HG02610 (cell line): ENCODE measurements around the gene BAHCC1.

Experiments
- ATAC-seq: cut with Tn5 transposase; IDR thresholded peaks from one replicate; pipeline ENCODE4 v1.9.1; 2021; ENCODE audit warnings: mild to moderate bottlenecking, moderate library complexity; ENCODE audit not compliant: unreplicated experiment

Gene BAHCC1

GRCh38 chr17:81489998-81490992 is 95.0 kb downstream of the BAHCC1 start:
- no peak for ATAC-seq

- ATAC-seq, result no peak
Observed at GRCh38 chr17:81491181-81491581, 95.9 kb downstream of the BAHCC1 start.

DNA sequence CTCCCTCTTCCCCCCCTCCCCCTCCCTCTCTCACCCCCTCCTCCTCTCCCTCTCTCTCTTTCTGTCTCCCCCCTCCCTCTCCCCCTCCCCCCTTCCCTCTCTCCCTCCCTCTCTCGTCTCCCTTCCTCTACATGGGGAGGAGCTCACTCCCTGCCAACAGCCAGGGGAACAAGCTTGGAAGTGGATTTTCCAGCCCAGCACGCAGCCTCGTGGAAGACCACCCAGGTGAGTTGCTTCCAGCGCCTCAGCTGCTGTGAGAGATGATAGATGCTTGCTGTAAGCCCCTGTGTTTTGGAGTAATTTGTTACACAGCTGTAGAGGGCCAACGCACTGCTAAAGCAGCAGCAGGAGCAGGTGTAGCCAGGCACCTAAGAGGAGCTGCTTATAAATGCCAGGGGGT is 96.5 kb downstream of the BAHCC1 start:
- no peak for ATAC-seq

- ATAC-seq, result no peak
Observed at GRCh38 chr17:81492202-81492601, 96.9 kb downstream of the BAHCC1 start.

DNA sequence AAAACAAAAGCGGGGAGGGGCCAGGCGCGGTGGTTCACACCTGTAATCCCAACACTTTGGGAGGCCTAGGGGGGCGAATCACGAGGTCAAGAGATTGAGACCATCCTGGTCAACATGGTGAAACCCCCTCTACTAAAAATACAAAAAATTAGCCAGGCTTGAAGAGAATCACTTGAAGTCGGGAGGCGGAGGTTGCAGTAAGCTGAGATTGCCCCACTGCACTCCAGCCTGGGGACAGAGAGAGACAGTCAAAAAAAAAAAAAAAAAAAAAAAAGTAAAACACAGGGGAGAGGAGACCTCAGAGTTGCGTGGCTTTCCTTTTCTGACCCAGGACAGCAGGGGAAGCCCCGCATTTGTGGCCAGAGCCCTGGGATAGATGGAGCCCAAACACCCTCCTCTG is 97.4 kb downstream of the BAHCC1 start:
- ATAC-seq, result no peak

GRCh38 chr17:81493198-81494038 is 98.2 kb downstream of the BAHCC1 start:
- no peak for ATAC-seq

DNA sequence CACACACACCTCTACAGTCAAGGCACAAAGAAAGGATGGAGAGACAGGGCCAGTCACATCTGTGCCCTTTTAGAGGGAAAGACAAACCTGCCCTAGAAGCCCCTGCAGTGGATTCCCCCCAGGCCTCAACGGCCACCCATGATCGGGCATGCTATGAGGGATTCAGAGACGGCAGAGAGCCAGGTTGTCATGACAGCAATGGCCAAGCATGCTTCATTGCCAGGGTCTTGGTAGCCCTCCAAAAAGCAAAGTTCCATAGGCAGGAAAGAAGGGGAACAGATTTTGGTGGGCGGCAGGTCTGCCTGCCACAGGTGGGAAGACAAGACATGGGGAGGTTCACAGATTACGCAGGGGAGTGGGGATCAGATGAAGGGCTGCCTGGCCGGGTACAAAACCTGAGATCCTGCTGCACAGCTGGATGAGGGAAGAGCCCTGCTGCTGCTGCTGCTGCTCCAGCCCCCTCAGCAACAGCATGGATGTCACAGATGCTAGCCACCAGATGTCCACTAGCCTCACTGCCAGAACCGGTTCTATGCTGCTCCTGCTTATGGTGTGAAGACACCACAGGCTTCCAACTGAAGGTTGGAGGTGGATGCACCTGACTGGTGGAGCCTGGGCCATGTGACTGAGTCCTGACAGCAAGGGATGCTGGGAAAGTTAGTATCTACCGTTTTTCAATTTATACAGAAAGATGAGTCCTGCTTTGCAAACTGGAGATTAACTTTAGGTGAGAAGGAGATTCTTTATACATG is 99.5 kb downstream of the BAHCC1 start:
- ATAC-seq, result no peak

DNA sequence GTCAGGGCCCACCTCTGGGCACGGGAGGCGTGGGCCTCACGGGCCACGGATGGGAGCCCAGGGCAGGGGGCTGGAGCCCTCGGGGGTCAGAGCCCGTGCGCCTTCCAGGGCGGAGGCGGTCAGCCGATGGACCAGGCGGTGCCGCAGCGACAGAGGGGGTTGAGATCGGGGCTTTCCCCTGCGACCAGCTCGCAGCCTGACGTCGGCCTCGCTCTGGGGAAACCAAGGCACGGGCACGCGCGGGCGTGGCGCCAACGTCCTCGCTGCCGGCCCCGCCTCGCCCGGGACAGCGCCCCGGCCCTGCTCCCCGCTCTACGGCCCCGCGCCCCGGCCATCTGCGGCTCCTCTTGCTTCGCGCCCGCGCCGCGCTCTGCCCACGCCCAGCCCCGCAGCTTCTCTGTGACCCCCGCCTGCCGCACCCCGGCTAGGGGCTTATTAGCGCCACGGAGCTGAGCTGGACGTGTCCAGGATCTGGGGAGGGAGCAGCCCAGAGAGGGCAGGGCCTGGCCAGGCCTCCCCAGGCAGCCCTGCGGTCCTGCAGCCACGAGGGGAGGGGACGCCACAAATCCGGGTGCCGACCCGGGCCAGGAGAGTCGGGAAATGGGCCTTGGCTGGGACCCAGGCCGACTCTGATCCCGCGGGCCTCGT is 103.8 kb downstream of the BAHCC1 start:
- ATAC-seq, result no peak

DNA sequence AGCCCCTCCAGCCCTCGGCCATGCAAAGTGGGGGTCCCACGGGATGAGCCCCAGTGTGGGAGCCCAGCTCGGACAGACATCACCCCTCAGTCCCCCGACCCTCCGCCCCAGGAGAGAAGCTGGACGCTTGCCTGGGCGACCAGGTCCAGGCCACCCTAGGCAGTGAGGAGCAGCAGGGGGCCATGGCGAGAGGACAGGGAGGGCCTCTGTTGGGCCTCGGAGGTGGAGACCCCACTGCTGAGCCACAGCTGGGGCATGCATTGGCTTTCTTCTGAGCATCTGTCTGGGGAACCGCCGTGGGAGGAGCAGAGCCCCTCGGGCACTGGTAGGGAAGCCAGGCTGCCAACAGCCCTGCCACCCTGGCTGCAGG is 104.3 kb downstream of the BAHCC1 start:
- no peak for ATAC-seq

DNA sequence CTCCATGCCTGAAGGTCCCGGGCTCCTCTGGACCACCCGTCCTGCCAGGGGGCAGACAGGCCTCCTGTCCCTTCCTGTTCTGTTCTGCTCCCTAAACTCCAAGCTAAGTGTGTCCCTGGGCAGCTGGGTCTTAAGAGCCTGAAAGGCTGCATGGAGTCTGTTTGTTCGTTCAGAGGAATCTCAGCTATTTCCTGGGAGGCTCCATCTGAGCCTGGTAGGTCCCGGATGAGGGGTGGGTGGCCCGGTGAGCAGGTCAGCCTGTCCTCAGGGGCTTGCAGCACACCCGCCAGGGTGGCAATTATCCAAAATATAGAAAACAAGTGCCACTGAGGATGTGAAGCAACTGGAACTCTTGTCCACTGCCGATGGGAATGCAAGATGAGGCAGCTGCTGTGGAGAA is 104.8 kb downstream of the BAHCC1 start:
- no peak for ATAC-seq

- no peak for ATAC-seq
Observed at GRCh38 chr17:81502471-81503017, 107.3 kb downstream of the BAHCC1 start.

DNA sequence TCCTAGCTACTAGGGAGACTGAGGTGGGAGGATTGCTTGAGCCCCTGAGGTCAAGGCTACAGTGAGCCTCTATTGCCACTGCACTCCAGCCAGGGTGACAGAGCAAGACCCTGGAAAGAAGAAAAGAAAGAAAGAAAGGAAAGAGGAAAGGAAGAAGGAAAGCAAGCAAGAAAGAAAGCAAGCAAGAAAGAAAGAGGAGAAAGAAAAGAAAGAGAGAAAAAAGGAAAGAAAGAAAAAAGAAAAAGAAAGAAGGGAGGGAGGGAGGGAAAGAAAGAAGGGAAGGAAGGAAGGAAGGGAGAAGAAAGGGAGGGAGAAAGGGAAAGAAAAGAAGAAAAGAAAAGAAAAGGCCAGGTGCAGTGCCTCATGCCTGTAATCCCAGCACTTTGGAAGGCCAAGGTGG is 108.4 kb downstream of the BAHCC1 start:
- no peak for ATAC-seq

DNA sequence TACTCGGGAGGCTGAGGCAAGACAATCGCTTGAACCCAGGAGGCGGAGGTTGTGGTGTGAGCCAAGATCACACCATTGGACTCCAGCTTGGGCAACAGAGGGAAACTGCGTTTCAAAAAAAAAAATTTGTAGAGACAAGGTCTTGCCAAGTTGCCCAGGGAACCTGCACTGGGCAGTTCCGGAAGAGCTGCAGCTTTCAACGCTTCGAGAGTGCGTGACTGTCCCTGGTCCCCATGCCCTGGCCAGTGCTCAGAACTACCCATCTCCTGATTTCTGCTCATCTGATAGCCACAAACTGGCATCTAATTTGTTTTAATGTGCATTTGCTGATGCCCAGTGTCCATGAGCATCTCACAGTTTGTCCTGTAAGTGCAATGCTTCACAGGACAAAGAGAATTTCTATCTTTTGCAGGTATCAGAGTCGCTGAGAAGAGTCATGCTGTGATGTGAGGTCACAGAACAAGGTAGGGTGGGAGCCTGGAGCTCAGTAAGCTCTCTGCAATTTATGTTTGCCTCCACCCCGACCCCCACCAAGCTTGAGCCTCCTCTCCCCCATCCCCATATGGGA is 113.5 kb downstream of the BAHCC1 start:
- ATAC-seq, result no peak

DNA sequence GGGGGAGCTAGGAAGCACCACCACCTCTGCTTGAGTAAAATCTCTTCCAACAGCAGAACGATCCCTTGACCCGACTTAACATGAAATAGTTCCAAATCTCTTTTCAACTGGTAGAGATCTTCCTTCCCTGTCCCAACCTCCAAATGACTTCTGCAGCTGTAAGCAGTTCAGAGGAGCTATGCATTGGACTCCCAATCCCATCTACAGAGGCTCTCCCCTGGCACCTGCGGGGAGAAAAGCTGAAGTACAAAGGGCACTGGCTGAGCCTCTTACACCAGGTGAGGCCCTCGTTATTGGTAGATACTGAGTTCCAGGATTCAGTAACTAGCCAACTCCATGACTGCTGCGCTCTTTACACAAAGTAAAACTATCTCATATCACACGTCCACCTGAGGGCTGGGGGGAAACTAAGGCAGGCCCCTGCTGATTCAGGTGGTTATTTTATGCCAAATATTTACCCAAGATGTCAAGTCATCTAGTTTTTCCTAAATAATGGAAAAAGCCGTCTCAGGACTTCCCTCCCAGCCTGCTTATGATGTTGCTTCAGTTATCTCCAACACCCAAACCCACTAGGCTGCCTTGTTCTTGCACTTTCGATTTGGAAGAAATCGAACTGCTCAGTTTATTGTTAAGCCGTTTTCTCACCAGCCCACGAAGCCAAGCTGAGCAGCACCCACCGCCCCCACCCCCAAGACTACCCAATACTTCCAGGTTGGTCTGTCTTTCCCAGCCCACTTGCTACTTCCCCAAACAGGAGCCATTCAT is 114.1 kb downstream of the BAHCC1 start:
- no peak for ATAC-seq

DNA sequence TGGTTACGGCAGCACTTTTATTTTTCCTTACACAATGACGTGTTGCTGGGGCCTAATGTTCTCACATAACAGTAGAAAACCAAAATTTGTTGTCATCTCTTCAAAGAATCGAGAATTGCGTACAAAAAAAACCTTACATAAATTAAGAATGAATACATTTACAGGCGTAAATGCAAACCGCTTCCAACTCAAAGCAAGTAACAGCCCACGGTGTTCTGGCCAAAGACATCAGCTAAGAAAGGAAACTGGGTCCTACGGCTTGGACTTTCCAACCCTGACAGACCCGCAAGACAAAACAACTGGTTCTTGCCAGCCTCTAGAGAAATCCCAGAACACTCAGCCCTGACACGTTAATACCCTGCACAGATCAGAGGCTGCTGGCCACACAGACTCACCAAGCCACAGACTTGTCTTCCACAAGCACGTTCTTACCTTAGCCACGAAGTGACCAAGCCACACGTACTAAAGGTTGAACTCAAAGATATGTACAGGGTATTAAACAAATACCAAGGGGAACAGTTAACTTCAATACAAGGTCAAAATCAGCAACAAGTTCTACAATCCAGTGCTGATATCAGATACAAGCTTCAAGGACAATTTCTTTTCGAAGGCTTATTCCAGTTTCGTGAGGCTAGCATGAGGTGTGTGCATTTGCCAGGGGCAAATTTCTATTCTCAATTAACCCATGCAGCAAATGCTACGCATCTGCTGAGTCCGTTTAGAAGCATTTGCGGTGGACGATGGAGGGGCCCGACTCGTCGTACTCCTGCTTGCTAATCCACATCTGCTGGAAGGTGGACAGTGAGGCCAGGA is 114.9 kb downstream of the BAHCC1 start:
- no peak for ATAC-seq

DNA sequence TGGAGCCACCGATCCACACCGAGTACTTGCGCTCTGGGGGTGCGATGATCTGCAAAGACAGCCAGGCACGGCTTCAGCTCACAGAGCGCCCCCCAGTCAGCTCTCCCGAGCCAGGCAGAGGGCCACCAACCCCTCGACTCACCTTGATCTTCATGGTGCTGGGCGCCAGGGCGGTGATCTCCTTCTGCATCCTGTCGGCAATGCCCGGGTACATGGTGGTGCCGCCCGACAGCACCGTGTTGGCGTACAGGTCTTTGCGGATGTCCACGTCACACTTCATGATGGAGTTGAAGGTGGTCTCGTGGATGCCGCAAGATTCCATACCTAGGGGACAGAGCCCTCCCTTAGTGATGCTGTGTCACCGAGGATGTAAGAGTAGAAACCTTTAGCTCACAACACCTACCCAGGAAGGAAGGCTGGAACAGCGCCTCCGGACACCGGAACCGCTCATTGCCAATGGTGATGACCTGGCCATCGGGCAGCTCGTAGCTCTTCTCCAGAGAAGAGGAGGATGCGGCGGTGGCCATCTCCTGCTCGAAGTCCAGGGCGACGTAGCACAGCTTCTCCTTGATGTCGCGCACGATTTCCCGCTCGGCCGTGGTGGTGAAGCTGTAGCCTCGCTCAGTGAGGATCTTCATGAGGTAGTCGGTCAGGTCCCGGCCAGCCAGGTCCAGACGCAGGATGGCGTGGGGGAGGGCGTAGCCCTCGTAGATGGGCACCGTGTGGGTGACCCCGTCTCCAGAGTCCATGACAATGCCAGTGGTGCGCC is 115.7 kb downstream of the BAHCC1 start:
- no peak for ATAC-seq

DNA sequence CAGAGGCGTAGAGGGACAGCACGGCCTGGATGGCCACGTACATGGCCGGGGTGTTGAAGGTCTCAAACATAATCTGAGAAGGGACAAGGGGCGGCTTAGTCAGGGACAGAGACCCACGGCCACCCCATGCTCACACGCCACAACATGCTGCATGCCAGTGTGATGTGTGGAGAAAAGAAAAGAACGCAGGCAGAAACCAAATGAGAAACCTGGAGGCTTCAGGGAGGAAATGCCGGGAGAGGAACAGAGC is 116.2 kb downstream of the BAHCC1 start:
- no peak for ATAC-seq
